GM18951 (cell line): ENCODE data around the gene TKT.

Experiments
- POLR2A ChIP-seq: IDR thresholded peaks from 4 replicates; pipeline ENCODE4 v1.6.1; 2011; ENCODE audit warnings: mild to moderate bottlenecking; ENCODE audit not compliant: insufficient read length, insufficient read depth; ENCODE audit errors: extremely low read depth
- in situ Hi-C: fragments of 300-500 bp; cut with MboI; formaldehyde crosslinking; loops from one replicate; pipeline ENCODE4 v1.12.0; 2022; ENCODE audit warnings: low sequenced_read_pairs, mixed read lengths, inconsistent platforms; ENCODE audit not compliant: unreplicated experiment

TKT gene

GRCh38 chr3:53221827-53222182 lies 34.0 kb downstream of the TKT start:
- no peak for TF ChIP-seq POLR2A

GRCh38 chr3:53221345-53221744 lies 34.5 kb downstream of the TKT start:
- in situ Hi-C loops: no loop called here
- TF ChIP-seq POLR2A: no peak

More at GRCh38 chr3:53221827-53222182, 34.0 kb downstream of the TKT start:
- in situ Hi-C loops: no loop called here

GRCh38 chr3:53219895-53220483 lies 35.8 kb downstream of the TKT start:
- no peak for TF ChIP-seq POLR2A
- in situ Hi-C loops: no loop called here

GRCh38 chr3:53218131-53218530 lies 37.7 kb downstream of the TKT start:
- in situ Hi-C loops: no loop called here

GRCh38 chr3:53217175-53217574 lies 38.6 kb downstream of the TKT start:
- TF ChIP-seq POLR2A: no peak

More at GRCh38 chr3:53218131-53218530, 37.7 kb downstream of the TKT start:
- TF ChIP-seq POLR2A: no peak

GRCh38 chr3:53216723-53217122 lies 39.1 kb downstream of the TKT start:
- TF ChIP-seq POLR2A: no peak

More at GRCh38 chr3:53217175-53217574, 38.6 kb downstream of the TKT start:
- in situ Hi-C loops: no loop called here

GRCh38 chr3:53215816-53216215 lies 40.0 kb downstream of the TKT start:
- in situ Hi-C loops: no loop called here
- TF ChIP-seq POLR2A: no peak

More at GRCh38 chr3:53216723-53217122, 39.1 kb downstream of the TKT start:
- in situ Hi-C loops: no loop called here

GRCh38 chr3:53213276-53213675 lies 42.5 kb downstream of the TKT start:
- in situ Hi-C loops: no loop called here
- TF ChIP-seq POLR2A: no peak

- in situ Hi-C loops: no loop called here
- TF ChIP-seq POLR2A: no peak
Measured at GRCh38 chr3:53211706-53212702, 43.8 kb downstream of the TKT start.

GRCh38 chr3:53202331-53203015 lies 53.3 kb downstream of the TKT start:
- TF ChIP-seq POLR2A: no peak
- in situ Hi-C loops: no loop called here

- no peak for TF ChIP-seq POLR2A
- in situ Hi-C loops: no loop called here
Measured at GRCh38 chr3:53200501-53201498, 55.0 kb downstream of the TKT start.

GRCh38 chr3:53199834-53200233 lies 56.0 kb downstream of the TKT start:
- in situ Hi-C loops: no loop called here
- TF ChIP-seq POLR2A: no peak
